HepG2 (cell line): ENCODE data around the gene NBL1. TPM values are rescaled to one million over a fixed set of nuclear protein-coding genes. Genes with fewer than 3 reads are reported as not detected.

Source experiments
- SSRP1 ChIP-seq: IDR thresholded peaks from 2 replicates; pipeline ENCODE4 v1.6.1; 2016; ENCODE audit warnings: control low read depth
- ZNF430 ChIP-seq: sonication (generic); formaldehyde crosslinking; IDR thresholded peaks from 2 replicates; pipeline ENCODE4 v1.9.0; 2021; ENCODE audit warnings: mild to moderate bottlenecking, missing genetic modification reagents
- polyA plus RNA-seq, 8 experiments: library from polyadenylated mRNA; depleted of rRNA in 3 of 8; stranded (reverse) in 7 of 8; unstranded in 1 of 8; fragments of >200 nt; fragmentation: Illumina TruSeq in 4 of 8; extraction: Trizol in 4 of 8; gene quantifications; 2 replicates each; pipeline versions ENCODE4 v1.2.1 to v1.2.3, GENCODE V29; 2011 to 2016; ENCODE audit warnings: low read depth in 4 of 8, missing spikeins in 1 of 8, mixed read lengths in 1 of 8; ENCODE audit not compliant: insufficient read depth in 1 of 8
- total RNA-seq, 5 experiments: library from RNA; depleted of rRNA; stranded (reverse); fragments of >200 nt; fragmentation: Illumina TruSeq; extraction: Trizol; gene quantifications; 2 replicates each; pipeline ENCODE4 v1.2.3, GENCODE V29; 2016; ENCODE audit warnings: low read depth in 1 of 5
- TF ChIP-seq, protein P1 (sequence below): sonication (generic); formaldehyde crosslinking; IDR thresholded peaks from 2 replicates; pipeline ENCODE4 v1.4.0; 2020; ENCODE audit warnings: missing genetic modification reagents
- TF ChIP-seq, protein P2 (sequence below): IDR thresholded peaks from 2 replicates; pipeline ENCODE4 v1.6.1; 2016; ENCODE audit warnings: missing genetic modification reagents, missing compliant biosample characterization
- TF ChIP-seq, protein P3 (sequence below): sonication (generic); formaldehyde crosslinking; IDR thresholded peaks from 2 replicates; pipeline ENCODE4 v1.5.0; 2020; ENCODE audit warnings: mild to moderate bottlenecking, missing genetic modification reagents, moderate library complexity

The NBL1 gene
- total and polyA plus RNA-seq, 2 of the 13 experiments (the other 11 are each of a cell fraction or from before 2014, with no cell fraction given): 2.7 to 13.8 TPM

DNA sequence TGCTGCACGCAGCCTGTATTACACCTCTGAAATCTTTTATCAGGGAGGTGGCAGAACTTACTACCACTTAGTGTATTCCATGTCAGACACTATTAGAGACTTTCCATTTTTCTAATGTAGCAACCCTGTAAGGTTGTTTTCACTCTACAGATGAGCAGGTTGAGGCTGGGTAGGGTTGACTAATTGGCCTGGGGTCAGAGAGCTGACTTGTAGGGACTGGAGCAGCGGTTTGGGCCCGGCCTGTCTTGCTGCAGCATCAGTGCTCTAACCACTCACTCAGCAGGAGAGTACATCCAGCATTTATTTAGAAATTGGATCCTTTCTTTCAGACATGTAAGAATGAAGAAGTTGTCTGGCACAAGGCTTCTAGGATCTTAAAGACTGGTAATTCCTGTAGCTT is 25.7 kb upstream of the NBL1 start (continued):
- TF ChIP-seq, protein P1, sequence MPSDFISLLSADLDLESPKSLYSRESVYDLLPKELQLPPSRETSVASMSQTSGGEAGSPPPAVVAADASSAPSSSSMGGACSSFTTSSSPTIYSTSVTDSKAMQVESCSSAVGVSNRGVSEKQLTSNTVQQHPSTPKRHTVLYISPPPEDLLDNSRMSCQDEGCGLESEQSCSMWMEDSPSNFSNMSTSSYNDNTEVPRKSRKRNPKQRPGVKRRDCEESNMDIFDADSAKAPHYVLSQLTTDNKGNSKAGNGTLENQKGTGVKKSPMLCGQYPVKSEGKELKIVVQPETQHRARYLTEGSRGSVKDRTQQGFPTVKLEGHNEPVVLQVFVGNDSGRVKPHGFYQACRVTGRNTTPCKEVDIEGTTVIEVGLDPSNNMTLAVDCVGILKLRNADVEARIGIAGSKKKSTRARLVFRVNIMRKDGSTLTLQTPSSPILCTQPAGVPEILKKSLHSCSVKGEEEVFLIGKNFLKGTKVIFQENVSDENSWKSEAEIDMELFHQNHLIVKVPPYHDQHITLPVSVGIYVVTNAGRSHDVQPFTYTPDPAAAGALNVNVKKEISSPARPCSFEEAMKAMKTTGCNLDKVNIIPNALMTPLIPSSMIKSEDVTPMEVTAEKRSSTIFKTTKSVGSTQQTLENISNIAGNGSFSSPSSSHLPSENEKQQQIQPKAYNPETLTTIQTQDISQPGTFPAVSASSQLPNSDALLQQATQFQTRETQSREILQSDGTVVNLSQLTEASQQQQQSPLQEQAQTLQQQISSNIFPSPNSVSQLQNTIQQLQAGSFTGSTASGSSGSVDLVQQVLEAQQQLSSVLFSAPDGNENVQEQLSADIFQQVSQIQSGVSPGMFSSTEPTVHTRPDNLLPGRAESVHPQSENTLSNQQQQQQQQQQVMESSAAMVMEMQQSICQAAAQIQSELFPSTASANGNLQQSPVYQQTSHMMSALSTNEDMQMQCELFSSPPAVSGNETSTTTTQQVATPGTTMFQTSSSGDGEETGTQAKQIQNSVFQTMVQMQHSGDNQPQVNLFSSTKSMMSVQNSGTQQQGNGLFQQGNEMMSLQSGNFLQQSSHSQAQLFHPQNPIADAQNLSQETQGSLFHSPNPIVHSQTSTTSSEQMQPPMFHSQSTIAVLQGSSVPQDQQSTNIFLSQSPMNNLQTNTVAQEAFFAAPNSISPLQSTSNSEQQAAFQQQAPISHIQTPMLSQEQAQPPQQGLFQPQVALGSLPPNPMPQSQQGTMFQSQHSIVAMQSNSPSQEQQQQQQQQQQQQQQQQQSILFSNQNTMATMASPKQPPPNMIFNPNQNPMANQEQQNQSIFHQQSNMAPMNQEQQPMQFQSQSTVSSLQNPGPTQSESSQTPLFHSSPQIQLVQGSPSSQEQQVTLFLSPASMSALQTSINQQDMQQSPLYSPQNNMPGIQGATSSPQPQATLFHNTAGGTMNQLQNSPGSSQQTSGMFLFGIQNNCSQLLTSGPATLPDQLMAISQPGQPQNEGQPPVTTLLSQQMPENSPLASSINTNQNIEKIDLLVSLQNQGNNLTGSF (CRISPR knock-in tag): no peak
- TF ChIP-seq ZNF430 (no peak), SSRP1 (CRISPR knock-in tag) (no peak)
- TF ChIP-seq, protein P2, sequence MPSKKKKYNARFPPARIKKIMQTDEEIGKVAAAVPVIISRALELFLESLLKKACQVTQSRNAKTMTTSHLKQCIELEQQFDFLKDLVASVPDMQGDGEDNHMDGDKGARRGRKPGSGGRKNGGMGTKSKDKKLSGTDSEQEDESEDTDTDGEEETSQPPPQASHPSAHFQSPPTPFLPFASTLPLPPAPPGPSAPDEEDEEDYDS (CRISPR knock-in tag): no peak
- TF ChIP-seq, protein P3, sequence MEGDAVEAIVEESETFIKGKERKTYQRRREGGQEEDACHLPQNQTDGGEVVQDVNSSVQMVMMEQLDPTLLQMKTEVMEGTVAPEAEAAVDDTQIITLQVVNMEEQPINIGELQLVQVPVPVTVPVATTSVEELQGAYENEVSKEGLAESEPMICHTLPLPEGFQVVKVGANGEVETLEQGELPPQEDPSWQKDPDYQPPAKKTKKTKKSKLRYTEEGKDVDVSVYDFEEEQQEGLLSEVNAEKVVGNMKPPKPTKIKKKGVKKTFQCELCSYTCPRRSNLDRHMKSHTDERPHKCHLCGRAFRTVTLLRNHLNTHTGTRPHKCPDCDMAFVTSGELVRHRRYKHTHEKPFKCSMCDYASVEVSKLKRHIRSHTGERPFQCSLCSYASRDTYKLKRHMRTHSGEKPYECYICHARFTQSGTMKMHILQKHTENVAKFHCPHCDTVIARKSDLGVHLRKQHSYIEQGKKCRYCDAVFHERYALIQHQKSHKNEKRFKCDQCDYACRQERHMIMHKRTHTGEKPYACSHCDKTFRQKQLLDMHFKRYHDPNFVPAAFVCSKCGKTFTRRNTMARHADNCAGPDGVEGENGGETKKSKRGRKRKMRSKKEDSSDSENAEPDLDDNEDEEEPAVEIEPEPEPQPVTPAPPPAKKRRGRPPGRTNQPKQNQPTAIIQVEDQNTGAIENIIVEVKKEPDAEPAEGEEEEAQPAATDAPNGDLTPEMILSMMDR: no peak
